Kidney (tissue), 22 donors: ENCODE measurements around the gene KBTBD4. TPM values are rescaled to one million over a fixed set of nuclear protein-coding genes. Genes with fewer than 3 reads are reported as not detected.

Experiments
- DNase-seq, 5 donors: peaks; one replicate each; pipeline ENCODE4 v3.0.0-alpha.2; 2013 to 2020
- FAIRE-seq: peaks from 2 replicates; lab custom pipeline; 2012; peaks lifted over from hg19 to GRCh38; lab: Jason Lieb, UNC
- H3K27ac ChIP-seq, 2 donors: one replicate each; pipeline ENCODE4 v1.7.0; 2013; ENCODE audit warnings: low read depth in 2 of 2, low read length in 2 of 2, inconsistent platforms in 1 of 2
- H3K27me3 ChIP-seq: one replicate; pipeline ENCODE4 v1.7.1; 2013; ENCODE audit warnings: low read length, inconsistent platforms; ENCODE audit not compliant: control insufficient read depth, insufficient read depth
- H3K36me3 ChIP-seq, 3 donors: one replicate each; pipeline versions ENCODE4 v1.7.0 to v1.7.1; 2013; ENCODE audit warnings: low read length in 3 of 3, control low read depth in 1 of 3, inconsistent platforms in 1 of 3; ENCODE audit not compliant: insufficient read depth in 3 of 3, control insufficient read depth in 2 of 3
- H3K4me1 ChIP-seq, 3 donors: one replicate each; pipeline versions ENCODE4 v1.7.0 to v1.7.1; 2013; ENCODE audit warnings: low read length in 3 of 3, inconsistent platforms in 1 of 3, low read depth in 1 of 3; ENCODE audit not compliant: control insufficient read depth in 2 of 3, insufficient read depth in 2 of 3
- H3K4me3 ChIP-seq, 3 donors: one replicate each; pipeline versions ENCODE4 v1.7.0 to v1.8.1; 2013; ENCODE audit warnings: low read length in 3 of 3, control low read depth in 1 of 3, inconsistent platforms in 1 of 3
- H3K9ac ChIP-seq, 3 donors: one replicate each; pipeline versions ENCODE4 v1.7.0 to v1.7.1; 2013; ENCODE audit warnings: low read length in 3 of 3, control low read depth in 1 of 3, inconsistent platforms in 1 of 3
- H3K9me3 ChIP-seq, 3 donors: one replicate each; pipeline versions ENCODE4 v1.7.0 to v1.7.1; 2013; ENCODE audit warnings: low read length in 3 of 3, control low read depth in 1 of 3, inconsistent platforms in 1 of 3; ENCODE audit not compliant: control insufficient read depth in 2 of 3, insufficient read depth in 1 of 3
- intact Hi-C: fragments of 100-400 bp; cut with DNase I; formaldehyde crosslinking; loops from one replicate; pipeline ENCODE4 v1.11.1; 2022
- long read RNA-seq, 10 donors: library from polyadenylated mRNA in 1 of 10; unstranded in 1 of 10; transcript quantifications; one replicate each; pipeline ENCODE4 v2.0.0 and lab custom pipeline, GENCODE V29; 2021 to 2026
- polyA plus RNA-seq: library from polyadenylated mRNA; stranded (reverse); fragments of 350-450 nt; fragmentation: Illumina TruSeq; extraction: RNeasy Lipid Tissue Mini Kit (QIAGEN cat#74804); gene quantifications from one replicate; pipeline ENCODE4 v1.2.3, GENCODE V29; 2014; ENCODE audit warnings: low read depth, low replicate concordance; ENCODE audit not compliant: insufficient read depth
- total RNA-seq: library from RNA; stranded (reverse); fragmentation: NEBNext Ultra II Directional; extraction: Animal tissue kit (Norgen Biotek cat#: 25700); gene quantifications from one replicate; pipeline ENCODE4 v1.2.1, GENCODE V29; 2021
- TF ChIP-seq, protein P1 (sequence below): IDR thresholded peaks from 3 replicates; pipeline ENCODE4 v1.5.1; 2012; ENCODE audit warnings: mild to moderate bottlenecking, moderate library complexity, borderline replicate concordance; ENCODE audit not compliant: insufficient read depth; ENCODE audit errors: extremely low read depth
- donor health status: control.
- donor health status: control.
- donor health status: control.
- donor health status: control.
- donor health status: control.
- donor health status: DM: yes; HTN: yes; CAD: no.
- donor health status: Normal renal cell carcinoma (clear cell type).

The KBTBD4 gene
- 20.1 TPM for total RNA-seq
- polyA plus RNA-seq = 16.7 TPM
- long read RNA-seq, donor 1, transcript KBTBD4-202 (4 exons, 2,372 nt) = major isoform, 6 of 9 reads
- long read RNA-seq, donor 1, partial matches to known transcripts = 0 of 9 reads
- long read RNA-seq, donor 1, other reads (novel, unspliced or antisense) = 0 of 9 reads
- long read RNA-seq, donor 2, transcript KBTBD4-202 (4 exons, 2,372 nt) = major isoform, 5 of 7 reads
- long read RNA-seq, donor 2, partial matches to known transcripts = 0 of 7 reads
- long read RNA-seq, donor 2, other reads (novel, unspliced or antisense) = 0 of 7 reads
- long read RNA-seq, donor 3, transcript KBTBD4-202 (4 exons, 2,372 nt) = major isoform, 6 of 10 reads
- long read RNA-seq, donor 3, partial matches to known transcripts = 0 of 10 reads
- long read RNA-seq, donor 3, other reads (novel, unspliced or antisense) = 0 of 10 reads
- long read RNA-seq, donor 4, transcript KBTBD4-202 (4 exons, 2,372 nt) = major isoform, 13 of 14 reads
- long read RNA-seq, donor 4, partial matches to known transcripts = 0 of 14 reads
- long read RNA-seq, donor 4, other reads (novel, unspliced or antisense) = 0 of 14 reads
- long read RNA-seq, donor 5 = 0 reads
- long read RNA-seq, donor 6, transcript KBTBD4-202 (4 exons, 2,372 nt) = major isoform, 8 of 13 reads
- long read RNA-seq, donor 6, transcript KBTBD4-209 (3 exons, 3,079 nt) = minor isoform, 5 of 13 reads
- long read RNA-seq, donor 6, partial matches to known transcripts = 0 of 13 reads
- long read RNA-seq, donor 6, other reads (novel, unspliced or antisense) = 0 of 13 reads
- long read RNA-seq, donor 7, transcript KBTBD4-201 (4 exons, 2,460 nt) = minor isoform, 5 of 51 reads
- long read RNA-seq, donor 7, transcript KBTBD4-202 (4 exons, 2,372 nt) = major isoform, 36 of 51 reads
- long read RNA-seq, donor 7, partial matches to known transcripts = 1 of 51 reads
- long read RNA-seq, donor 7, other reads (novel, unspliced or antisense) = 5 of 51 reads
- long read RNA-seq, donor 8, transcript KBTBD4-202 (4 exons, 2,372 nt) = major isoform, 5 of 7 reads
- long read RNA-seq, donor 8, partial matches to known transcripts = 0 of 7 reads
- long read RNA-seq, donor 8, other reads (novel, unspliced or antisense) = 0 of 7 reads
- long read RNA-seq, donor 9, partial matches to known transcripts = 0 of 4 reads
- long read RNA-seq, donor 9, other reads (novel, unspliced or antisense) = 0 of 4 reads
- long read RNA-seq, donor 10, partial matches to known transcripts = 0 of 2 reads
- long read RNA-seq, donor 10, other reads (novel, unspliced or antisense) = 0 of 2 reads

- peak; percentile 95 to 97 (median 97) for DNase-seq
- Histone ChIP-seq H3K4me3 (peak within 1 kb of the TSS; percentile 95 to 98 (median 96)), H3K27me3 (no peaks in the 10 kb centered on the region), H3K27ac (peak within 1 kb of the TSS; percentile 86 to 96), H3K9ac (peak within 1 kb of the TSS; percentile 74 to 94 (median 85)), H3K36me3 (peaks cover 10 to 30% (median 23%) of the 10 kb centered on the region in 3 donors), H3K4me1 (peaks cover 5 to 23% (median 20%) of the 10 kb centered on the region in 3 donors), H3K9me3 (no peaks in the 10 kb centered on the region)
- intact Hi-C loops = no loop called here
- TF ChIP-seq, protein P1, sequence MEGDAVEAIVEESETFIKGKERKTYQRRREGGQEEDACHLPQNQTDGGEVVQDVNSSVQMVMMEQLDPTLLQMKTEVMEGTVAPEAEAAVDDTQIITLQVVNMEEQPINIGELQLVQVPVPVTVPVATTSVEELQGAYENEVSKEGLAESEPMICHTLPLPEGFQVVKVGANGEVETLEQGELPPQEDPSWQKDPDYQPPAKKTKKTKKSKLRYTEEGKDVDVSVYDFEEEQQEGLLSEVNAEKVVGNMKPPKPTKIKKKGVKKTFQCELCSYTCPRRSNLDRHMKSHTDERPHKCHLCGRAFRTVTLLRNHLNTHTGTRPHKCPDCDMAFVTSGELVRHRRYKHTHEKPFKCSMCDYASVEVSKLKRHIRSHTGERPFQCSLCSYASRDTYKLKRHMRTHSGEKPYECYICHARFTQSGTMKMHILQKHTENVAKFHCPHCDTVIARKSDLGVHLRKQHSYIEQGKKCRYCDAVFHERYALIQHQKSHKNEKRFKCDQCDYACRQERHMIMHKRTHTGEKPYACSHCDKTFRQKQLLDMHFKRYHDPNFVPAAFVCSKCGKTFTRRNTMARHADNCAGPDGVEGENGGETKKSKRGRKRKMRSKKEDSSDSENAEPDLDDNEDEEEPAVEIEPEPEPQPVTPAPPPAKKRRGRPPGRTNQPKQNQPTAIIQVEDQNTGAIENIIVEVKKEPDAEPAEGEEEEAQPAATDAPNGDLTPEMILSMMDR = no peak
- FAIRE-seq = no peak
These were observed at the start of gene KBTBD4, which contains the start of gene NDUFS3 for GRCh38 chr11:47578524-47579494. TSS of gene KBTBD4 (minus strand) at chr11:47578970. CDS start at chr11:47578951, 19 bp downstream. TSS of gene NDUFS3 (plus strand) at chr11:47579074. CDS start at chr11:47579092, 18 bp downstream.

DNA sequence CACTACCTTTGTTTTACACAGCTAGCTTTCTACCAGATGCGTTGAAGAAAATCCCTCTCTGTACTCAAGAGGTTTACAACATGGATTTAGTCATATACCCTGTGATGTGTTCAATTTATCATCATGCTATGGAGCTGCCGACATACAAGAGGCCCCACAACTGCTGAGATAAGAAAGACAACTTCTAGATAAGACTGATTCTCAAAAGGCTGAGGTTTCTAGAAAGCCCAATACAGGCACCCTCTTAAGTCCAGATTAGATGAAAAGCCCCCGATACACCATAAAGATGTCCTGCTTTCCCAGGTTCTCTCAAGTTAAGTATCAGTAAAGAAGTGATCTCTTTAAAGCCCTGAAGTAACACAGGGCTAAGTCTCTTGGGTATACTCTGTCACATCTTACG lies 49.3 kb upstream of the KBTBD4 start:
- H3K4me3 ChIP-seq = no peak overlapping the region
- H3K27ac ChIP-seq = no peak overlapping the region
- no peak overlapping the region for H3K9ac ChIP-seq
- H3K9me3 ChIP-seq = no peaks in the 10 kb centered on the region
- intact Hi-C loops = no loop called here
- TF ChIP-seq, protein P1 = no peak
- DNase-seq = no peak
- H3K4me1 ChIP-seq = no peaks in the 10 kb centered on the region
- FAIRE-seq = no peak
- peaks cover 5 to 39% (median 26%) of the 10 kb centered on the region in 3 donors for H3K36me3 ChIP-seq
- no peaks in the 10 kb centered on the region for H3K27me3 ChIP-seq

GRCh38 chr11:47626234-47626633 lies 47.5 kb upstream of the KBTBD4 start:
- TF ChIP-seq, protein P1 = no peak
- no peak for FAIRE-seq
- no peak for DNase-seq
- Histone ChIP-seq H3K9me3 (no peaks in the 10 kb centered on the region), H3K36me3 (peaks cover 7 to 49% (median 31%) of the 10 kb centered on the region in 3 donors), H3K4me3 (no peak overlapping the region), H3K27ac (no peak overlapping the region), H3K27me3 (no peaks in the 10 kb centered on the region), H3K9ac (no peak overlapping the region), H3K4me1 (no peaks in the 10 kb centered on the region)
- intact Hi-C loops = no loop called here
